Ovary (tissue), 3 donors: ENCODE measurements around the gene MED19.

ENCODE experiments used
- CTCF ChIP-seq, 3 donors: fragments of 450-650 bp in 2 of 3; fragments of 200-600 bp in 1 of 3; IDR thresholded peaks; one replicate each; pipeline versions ENCODE4 v1.5.1 to v1.8.0; 2016 to 2022; ENCODE audit warnings: antibody characterized with exemption in 3 of 3, mild to moderate bottlenecking in 1 of 3
- EP300 ChIP-seq: sonication (generic); formaldehyde crosslinking; IDR thresholded peaks from one replicate; pipeline ENCODE4 v1.6.1; 2017; ENCODE audit warnings: antibody characterized with exemption
- POLR2A ChIP-seq: fragments of 450-650 bp; IDR thresholded peaks from one replicate; pipeline ENCODE4 v1.6.1; 2017; ENCODE audit warnings: antibody characterized with exemption, mild to moderate bottlenecking, moderate library complexity
- donor health status: DM: no; HTN: no; CAD: no.

- no peak for TF ChIP-seq CTCF (IDR thresholded peaks at IDR 0.05)
- no peak for TF ChIP-seq EP300
- no peak for TF ChIP-seq POLR2A
Observed at GRCh38 chr11:57711414-57712255, at the start of gene MED19.
